Stimulated activated CD8-positive, alpha-beta memory T cell treated with anti-CD3 and anti-CD28 coated beads, Interleukin-7, amount 100 ng/mL, for 48 hours (primary cell): Measurements from ENCODE around the gene XRCC4.

Source experiments
- DNase-seq, 2 donors: peaks; one replicate each; pipeline ENCODE4 v3.0.0-alpha.2; 2020; ENCODE audit warnings: low read depth in 1 of 2; ENCODE audit errors: extremely low read depth in 1 of 2

Gene XRCC4

DNA sequence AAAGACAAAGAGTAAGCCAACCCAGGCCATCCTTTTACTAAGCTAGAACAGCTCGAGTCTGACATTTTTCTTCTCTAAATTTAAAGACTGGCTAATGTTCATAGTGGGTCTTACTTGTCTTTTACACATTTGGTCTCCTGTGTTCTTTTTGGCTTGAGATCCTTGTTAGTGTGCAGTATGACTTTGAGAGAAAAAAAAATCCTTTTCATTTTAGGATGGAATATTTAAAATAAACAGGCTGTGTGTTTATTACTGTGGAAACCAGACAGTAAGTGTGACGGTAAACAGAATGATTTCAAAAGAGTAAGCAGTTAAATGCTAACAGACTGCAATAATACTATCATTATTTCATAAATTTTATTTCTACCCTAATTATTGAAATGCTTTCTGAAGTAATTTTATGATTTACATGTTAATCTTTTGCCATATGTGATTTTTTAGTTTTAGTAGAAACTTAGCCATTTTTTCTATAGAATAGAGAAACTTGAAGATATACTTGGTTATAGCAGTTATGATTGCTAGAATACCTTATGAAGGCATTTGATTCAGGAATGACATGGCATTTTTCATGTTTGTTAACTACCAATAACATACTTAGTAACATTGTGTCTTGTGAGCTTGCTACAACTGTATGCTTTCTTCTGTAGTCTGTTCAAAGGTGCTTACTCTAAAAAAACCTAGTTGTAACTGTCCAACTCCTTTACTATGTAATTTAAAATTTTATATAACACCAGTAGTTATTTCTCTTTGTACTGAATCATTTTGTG, 92.4 kb downstream of the XRCC4 start:
- no peak for DNase-seq

GRCh38 chr5:83172011-83172410, 94.7 kb downstream of the XRCC4 start:
- no peak for DNase-seq

DNA sequence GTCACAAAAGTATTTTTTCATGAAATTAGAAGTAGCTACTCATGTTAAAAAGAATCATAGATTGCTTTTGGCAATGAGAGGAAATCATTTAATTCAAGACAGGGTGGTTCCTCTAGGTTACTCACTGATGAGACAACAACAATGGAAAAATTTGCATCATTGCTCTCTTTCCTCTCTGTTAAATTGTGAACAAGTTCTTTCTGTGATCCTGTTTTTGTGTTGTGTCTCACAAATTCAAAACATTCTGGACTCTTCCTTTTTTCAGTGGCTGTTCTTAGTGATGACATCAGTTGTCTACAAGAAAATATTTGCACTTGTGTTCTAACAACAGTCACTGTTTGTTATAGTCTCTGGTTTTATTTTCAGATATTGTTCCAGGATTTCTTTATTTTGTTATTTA, 95.3 kb downstream of the XRCC4 start:
- no peak for DNase-seq

GRCh38 chr5:83173826-83174225, 96.5 kb downstream of the XRCC4 start:
- DNase-seq = no peak

GRCh38 chr5:83177803-83178202, 100.5 kb downstream of the XRCC4 start:
- DNase-seq = no peak

GRCh38 chr5:83179966-83180365, 102.6 kb downstream of the XRCC4 start:
- DNase-seq = no peak

GRCh38 chr5:83184534-83184933, 107.2 kb downstream of the XRCC4 start:
- no peak for DNase-seq

DNA sequence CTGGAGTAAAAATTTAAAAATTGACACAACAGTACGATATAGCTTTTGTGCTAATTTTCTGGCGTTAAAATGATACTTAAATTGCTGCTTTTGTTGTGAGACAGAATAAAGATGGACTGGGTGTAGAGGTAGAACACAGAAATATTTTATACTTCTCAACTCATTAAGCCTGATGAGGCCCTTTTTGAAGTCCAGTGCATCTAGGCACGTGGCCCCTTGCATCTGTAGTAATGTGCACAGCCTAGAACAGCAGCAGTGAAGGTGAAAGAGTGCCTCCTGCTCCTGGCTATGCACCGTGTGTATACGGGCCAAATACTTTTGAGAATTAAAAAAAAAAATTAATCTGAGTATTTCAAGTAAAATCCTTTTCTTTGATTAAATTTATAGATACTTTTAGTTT, 115.6 kb downstream of the XRCC4 start:
- no peak for DNase-seq

GRCh38 chr5:83197326-83197967, 120.1 kb downstream of the XRCC4 start:
- DNase-seq = no peak

DNA sequence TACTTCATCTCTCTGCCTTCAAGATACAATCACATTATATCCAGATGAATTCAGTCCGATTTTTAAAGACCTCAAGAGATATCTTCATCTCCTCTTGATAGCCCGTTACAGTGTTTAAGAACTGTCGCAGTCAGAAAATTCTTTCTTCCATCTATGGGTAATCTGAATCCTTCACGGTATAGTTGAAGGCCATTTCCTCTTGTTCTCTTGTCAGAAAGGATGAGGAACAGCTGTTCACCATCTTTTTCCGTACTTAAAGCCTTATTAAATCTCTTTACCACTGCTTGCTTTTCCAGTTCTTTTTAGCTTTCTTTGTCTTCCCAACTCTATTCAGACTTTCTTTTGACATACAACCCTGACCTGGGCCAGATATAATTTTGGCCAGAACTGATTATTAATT, 121.8 kb downstream of the XRCC4 start:
- DNase-seq = no peak

- no peak for DNase-seq
Observed at GRCh38 chr5:83204651-83205050, 127.3 kb downstream of the XRCC4 start.

GRCh38 chr5:83209963-83210362, 132.6 kb downstream of the XRCC4 start:
- no peak for DNase-seq

DNA sequence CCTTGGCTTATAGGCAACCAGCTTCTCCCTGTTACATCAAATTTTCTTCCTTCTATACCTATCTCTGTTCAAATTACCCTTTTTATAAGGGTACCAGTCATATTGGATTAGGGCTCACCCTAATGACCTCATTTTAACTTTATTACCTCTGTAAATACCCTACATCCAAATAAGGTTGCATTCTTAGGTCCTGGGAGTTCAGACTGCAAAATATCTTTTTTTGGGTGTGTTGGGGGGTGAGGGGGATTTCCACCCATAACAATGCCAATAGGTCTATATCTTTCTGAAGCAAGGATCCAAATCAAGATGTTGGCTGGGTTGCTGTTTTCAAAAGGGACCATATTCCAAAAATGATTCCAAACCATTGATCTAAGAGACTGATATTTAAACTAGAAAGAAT, 141.7 kb downstream of the XRCC4 start:
- DNase-seq = no peak

- DNase-seq = no peak
Observed at GRCh38 chr5:83219495-83219894, 142.1 kb downstream of the XRCC4 start.

GRCh38 chr5:83220331-83220730, 143.0 kb downstream of the XRCC4 start:
- DNase-seq = no peak

- no peak for DNase-seq
Observed at GRCh38 chr5:83222906-83223305, 145.6 kb downstream of the XRCC4 start.

GRCh38 chr5:83227611-83228010, 150.3 kb downstream of the XRCC4 start:
- no peak for DNase-seq

GRCh38 chr5:83230511-83230910, 153.2 kb downstream of the XRCC4 start:
- DNase-seq = no peak

DNA sequence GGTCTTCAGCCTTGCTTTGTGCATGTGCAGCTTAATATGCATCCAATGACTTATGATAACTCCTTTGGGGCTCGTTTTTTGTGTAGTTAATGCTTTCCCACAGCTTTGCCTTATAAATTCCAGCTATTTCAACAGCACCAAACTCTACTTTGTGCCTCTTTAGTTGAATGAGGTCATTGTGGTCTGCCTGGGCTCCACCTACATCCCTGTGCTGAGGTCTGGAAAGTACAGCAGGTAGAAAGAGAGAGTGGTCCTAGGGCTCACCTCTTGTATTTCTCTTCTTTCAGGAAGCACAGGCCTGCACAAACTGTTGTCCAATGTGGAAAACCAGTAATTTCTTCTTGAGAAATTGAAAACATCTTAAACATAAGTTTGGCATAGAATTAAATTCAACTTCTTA, 167.2 kb downstream of the XRCC4 start:
- DNase-seq = no peak

GRCh38 chr5:83245037-83245436, 167.7 kb downstream of the XRCC4 start:
- DNase-seq = no peak

GRCh38 chr5:83246071-83246470, 168.7 kb downstream of the XRCC4 start:
- DNase-seq = no peak

- no peak for DNase-seq
Observed at GRCh38 chr5:83249156-83249555, 171.8 kb downstream of the XRCC4 start.

- no peak for DNase-seq
Observed at GRCh38 chr5:83251849-83252248, 174.5 kb downstream of the XRCC4 start.
